ENCODE data around the gene IFNG-AS1.

The IFNG-AS1 gene

GRCh38 chr12:67989184-67989920, at the start of gene IFNG-AS1:
IFNG-AS1 (plus strand) TSS chr12:67989447.
- FAIRE-seq, result no peak

- no peak for FAIRE-seq
Measured at GRCh38 chr12:67939611-67940010, 49.6 kb upstream of the IFNG-AS1 start.

- no peak for FAIRE-seq
Measured at GRCh38 chr12:67940780-67941243, 48.4 kb upstream of the IFNG-AS1 start.

GRCh38 chr12:67942724-67943123, 46.5 kb upstream of the IFNG-AS1 start:
- FAIRE-seq, result no peak

- peak; percentile 96 for FAIRE-seq
Measured at GRCh38 chr12:67943141-67943892, 45.9 kb upstream of the IFNG-AS1 start.

GRCh38 chr12:67944093-67944492, 45.2 kb upstream of the IFNG-AS1 start:
- no peak for FAIRE-seq

- FAIRE-seq, result no peak
Measured at GRCh38 chr12:67952787-67953186, 36.5 kb upstream of the IFNG-AS1 start.

- no peak for FAIRE-seq
Measured at GRCh38 chr12:67957383-67957782, 31.9 kb upstream of the IFNG-AS1 start.

- no peak for FAIRE-seq
Measured at GRCh38 chr12:67958187-67958586, 31.1 kb upstream of the IFNG-AS1 start.

GRCh38 chr12:67964456-67964855, 24.8 kb upstream of the IFNG-AS1 start:
- no peak for FAIRE-seq

- FAIRE-seq, result no peak
Measured at GRCh38 chr12:67966560-67966959, 22.7 kb upstream of the IFNG-AS1 start.

GRCh38 chr12:67968321-67968720, 20.9 kb upstream of the IFNG-AS1 start:
- no peak for FAIRE-seq

GRCh38 chr12:67968725-67969124, 20.5 kb upstream of the IFNG-AS1 start:
- FAIRE-seq, result no peak

GRCh38 chr12:67969134-67969802, 20.0 kb upstream of the IFNG-AS1 start:
- no peak for FAIRE-seq

- FAIRE-seq, result no peak
Measured at GRCh38 chr12:67977668-67978067, 11.6 kb upstream of the IFNG-AS1 start.

GRCh38 chr12:67980391-67980790, 8.9 kb upstream of the IFNG-AS1 start:
- no peak for FAIRE-seq

- no peak for FAIRE-seq
Measured at GRCh38 chr12:67981287-67982162, 7.7 kb upstream of the IFNG-AS1 start.

GRCh38 chr12:67982164-67982563, 7.1 kb upstream of the IFNG-AS1 start:
- no peak for FAIRE-seq

- FAIRE-seq, result no peak
Measured at GRCh38 chr12:67986632-67987031, 2.6 kb upstream of the IFNG-AS1 start.

- no peak for FAIRE-seq
Measured at GRCh38 chr12:67988601-67989021, 636 bp upstream of the IFNG-AS1 start.

- FAIRE-seq, result no peak
Measured at GRCh38 chr12:67991158-67991557, 1.9 kb downstream of the IFNG-AS1 start.

- FAIRE-seq, result no peak
Measured at GRCh38 chr12:67993143-67993542, 3.9 kb downstream of the IFNG-AS1 start.

Measured in endometrium (tissue), 2 donors.